Upper lobe of right lung (tissue), 1 donor: ENCODE results near the gene CLDN19. TPM values are rescaled to one million over a fixed set of nuclear protein-coding genes. Genes with fewer than 3 reads are reported as not detected.

Experiments
- ATAC-seq: fragments of 200-7000 bp; cut with Tn5 transposase; one replicate; pipeline ENCODE4 v1.9.1; 2020; ENCODE audit warnings: mild to moderate bottlenecking, moderate library complexity
- DNase-seq: peaks from one replicate; pipeline ENCODE4 v3.0.0-alpha.2; 2020
- H3K27ac ChIP-seq: fragments of 200-600 bp; one replicate; pipeline ENCODE4 v1.8.0; 2022
- H3K27me3 ChIP-seq: fragments of 200-600 bp; one replicate; pipeline ENCODE4 v1.8.0; 2022; ENCODE audit warnings: mild to moderate bottlenecking
- H3K36me3 ChIP-seq: fragments of 200-600 bp; one replicate; pipeline ENCODE4 v1.8.0; 2022
- H3K4me1 ChIP-seq: fragments of 200-600 bp; one replicate; pipeline ENCODE4 v1.8.0; 2022
- H3K4me3 ChIP-seq: fragments of 200-600 bp; one replicate; pipeline ENCODE4 v1.8.0; 2022; ENCODE audit warnings: mild to moderate bottlenecking
- H3K9me3 ChIP-seq: fragments of 200-600 bp; one replicate; pipeline ENCODE4 v1.8.0; 2022
- CTCF ChIP-seq: fragments of 200-600 bp; IDR thresholded peaks from one replicate; pipeline ENCODE4 v1.8.0; 2022; ENCODE audit warnings: antibody characterized with exemption
- intact Hi-C: fragments of 100-400 bp; cut with DNase I; formaldehyde crosslinking; loops from one replicate; pipeline ENCODE4 v1.11.0; 2022
- total RNA-seq: library from RNA; stranded (reverse); fragmentation: NEBNext Ultra II Directional; extraction: Animal tissue kit (Norgen Biotek cat#: 25700); gene quantifications from one replicate; pipeline ENCODE4 v1.2.1, GENCODE V29; 2021
- donor health status: DM: no; HTN: yes; CAD: no; lungs with severe emphysema.

CLDN19 gene
- total RNA-seq, 1 donor from 2014 or later: not detected

DNA sequence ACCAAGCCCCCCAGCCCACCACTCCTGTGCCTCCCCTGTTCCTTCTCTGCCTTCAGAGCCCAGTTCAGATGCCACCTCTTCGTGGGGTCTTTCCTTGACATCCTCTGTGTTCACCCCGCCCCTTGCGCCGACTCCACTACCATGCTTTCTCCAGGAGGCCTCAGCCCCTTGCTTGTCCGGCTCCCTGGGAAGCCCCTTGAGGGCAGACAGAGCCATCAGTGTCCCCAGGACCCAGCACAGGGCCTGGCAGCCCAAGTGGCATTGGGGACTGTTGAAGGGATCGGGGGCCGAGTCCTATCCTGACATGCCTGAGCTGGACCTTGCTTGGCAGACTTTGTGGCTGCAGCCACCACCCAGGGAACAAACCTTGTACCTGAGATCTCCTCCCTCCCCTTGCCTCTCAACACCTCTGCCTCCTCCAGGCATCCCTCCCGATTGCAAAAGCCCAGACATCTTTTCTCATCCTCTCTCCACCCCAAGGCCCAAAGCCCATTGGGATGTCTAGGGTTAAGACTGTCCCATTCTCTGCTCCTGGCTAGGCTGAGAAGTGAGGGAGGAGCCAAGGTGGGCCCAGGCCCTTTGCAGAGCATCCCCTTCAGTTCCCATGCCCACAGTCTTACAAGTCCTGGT lies 3.4 kb downstream of the CLDN19 start:
- no peaks in the 10 kb centered on the region for H3K36me3 ChIP-seq
- intact Hi-C loops: no loop called here
- H3K4me3 ChIP-seq: no peak overlapping the region
- no peaks in the 10 kb centered on the region for H3K4me1 ChIP-seq
- no peak overlapping the region for H3K27ac ChIP-seq
- no peak for TF ChIP-seq CTCF
- no peaks in the 10 kb centered on the region for H3K27me3 ChIP-seq
- no peak for ATAC-seq
- no peak for DNase-seq
- H3K9me3 ChIP-seq: no peaks in the 10 kb centered on the region

DNA sequence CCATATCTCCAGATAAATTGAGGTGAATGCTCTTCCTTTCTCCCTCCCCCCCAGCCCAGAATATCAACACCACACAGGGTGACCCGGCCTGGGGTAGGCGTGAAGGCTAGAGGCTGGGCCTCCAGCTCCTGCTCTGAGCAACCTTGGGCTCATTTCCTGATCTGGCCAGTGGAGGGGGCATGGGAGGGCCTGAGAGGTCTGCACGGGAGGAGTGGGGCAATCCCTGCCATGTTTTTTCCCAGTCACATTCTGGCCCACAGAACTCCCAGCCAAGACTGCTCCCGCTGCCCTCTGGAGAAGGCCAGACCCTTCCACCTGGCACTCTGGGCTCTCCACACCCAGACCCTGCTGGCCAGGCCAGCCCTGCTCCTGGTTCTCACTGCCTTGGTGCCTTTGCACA lies 3.9 kb downstream of the CLDN19 start:
- Histone ChIP-seq H3K4me3 (no peak overlapping the region), H3K36me3 (no peaks in the 10 kb centered on the region), H3K27me3 (no peaks in the 10 kb centered on the region), H3K27ac (no peak overlapping the region), H3K4me1 (no peaks in the 10 kb centered on the region), H3K9me3 (no peaks in the 10 kb centered on the region)
- intact Hi-C loops: no loop called here
- ATAC-seq: peak; percentile 56
- no peak for DNase-seq
- no peak for TF ChIP-seq CTCF

- TF ChIP-seq CTCF: no peak
- H3K27ac ChIP-seq: no peak overlapping the region
- no peaks in the 10 kb centered on the region for H3K27me3 ChIP-seq
- H3K36me3 ChIP-seq: no peaks in the 10 kb centered on the region
- no peaks in the 10 kb centered on the region for H3K4me1 ChIP-seq
- intact Hi-C loops: no loop called here
- no peak for ATAC-seq
- H3K4me3 ChIP-seq: no peak overlapping the region
- DNase-seq: no peak
- H3K9me3 ChIP-seq: no peaks in the 10 kb centered on the region
These were observed 4.4 kb downstream of the CLDN19 start for GRCh38 chr1:42735477-42736105.

- Histone ChIP-seq H3K27me3 (no peaks in the 10 kb centered on the region), H3K9me3 (no peaks in the 10 kb centered on the region), H3K4me3 (no peak overlapping the region), H3K36me3 (no peaks in the 10 kb centered on the region), H3K27ac (no peak overlapping the region), H3K4me1 (no peaks in the 10 kb centered on the region)
- no peak for ATAC-seq
- DNase-seq: no peak
- intact Hi-C loops: no loop called here
- no peak for TF ChIP-seq CTCF
These were observed 5.0 kb downstream of the CLDN19 start for GRCh38 chr1:42735056-42735455.

- H3K36me3 ChIP-seq: no peaks in the 10 kb centered on the region
- no peak for ATAC-seq
- H3K9me3 ChIP-seq: no peaks in the 10 kb centered on the region
- intact Hi-C loops: no loop called here
- H3K27me3 ChIP-seq: no peaks in the 10 kb centered on the region
- no peak overlapping the region for H3K4me3 ChIP-seq
- TF ChIP-seq CTCF: no peak
- no peak for DNase-seq
- H3K27ac ChIP-seq: no peak overlapping the region
- H3K4me1 ChIP-seq: no peaks in the 10 kb centered on the region
These were observed 5.6 kb downstream of the CLDN19 start for GRCh38 chr1:42734201-42735035.
